NCI-H446 treated with DMSO at 0.1 percent for 48 hours (cell line): ENCODE data around the gene GRM8.

Experiments used
- DNase-seq: peaks from one replicate; lab custom pipeline; 2025; lab: John Stamatoyannopoulos, UW

GRM8 gene

GRCh38 chr7:126436213-126436868, 816.4 kb downstream of the GRM8 start:
- DNase-seq: no peak

- DNase-seq: no peak
Observed at GRCh38 chr7:126426652-126427051, 826.1 kb downstream of the GRM8 start.

- DNase-seq: no peak
Observed at GRCh38 chr7:126424985-126425384, 827.8 kb downstream of the GRM8 start.

GRCh38 chr7:126419047-126419446, 833.7 kb downstream of the GRM8 start:
- DNase-seq: no peak

GRCh38 chr7:126411821-126412383, 840.8 kb downstream of the GRM8 start:
- DNase-seq: no peak

GRCh38 chr7:126411032-126411820, 841.5 kb downstream of the GRM8 start:
- DNase-seq: no peak

GRCh38 chr7:126403040-126403439, 849.7 kb downstream of the GRM8 start:
- no peak for DNase-seq

- no peak for DNase-seq
Observed at GRCh38 chr7:126401918-126402317, 850.8 kb downstream of the GRM8 start.

GRCh38 chr7:126398851-126399529, 853.8 kb downstream of the GRM8 start:
- no peak for DNase-seq

GRCh38 chr7:126398285-126398684, 854.5 kb downstream of the GRM8 start:
- no peak for DNase-seq

- no peak for DNase-seq
Observed at GRCh38 chr7:126394406-126394805, 858.3 kb downstream of the GRM8 start.
